Activated CD4-positive, alpha-beta T cell treated with anti-CD3 and anti-CD28 coated beads for 48 hours (primary cell): Measurements from ENCODE around the gene NAP1L1.

ENCODE experiments used
- DNase-seq: peaks from one replicate; pipeline ENCODE4 v3.0.0-alpha.2; 2020

The NAP1L1 gene

GRCh38 chr12:76083246-76083903 is 1.1 kb downstream of the NAP1L1 start:
- peak; percentile 19 for DNase-seq

GRCh38 chr12:76081909-76082308 is 2.6 kb downstream of the NAP1L1 start:
- DNase-seq, result no peak

GRCh38 chr12:76080729-76081415 is 3.6 kb downstream of the NAP1L1 start:
- peak; percentile 35 for DNase-seq

- no peak for DNase-seq
These were observed 4.3 kb downstream of the NAP1L1 start for GRCh38 chr12:76080017-76080728.

GRCh38 chr12:76078748-76079147 is 5.7 kb downstream of the NAP1L1 start:
- no peak for DNase-seq

GRCh38 chr12:76075448-76075847 is 9.0 kb downstream of the NAP1L1 start:
- DNase-seq, result no peak

GRCh38 chr12:76074701-76075336 is 9.7 kb downstream of the NAP1L1 start:
- no peak for DNase-seq

- DNase-seq, result no peak
These were observed 10.9 kb downstream of the NAP1L1 start for GRCh38 chr12:76073561-76073960.

GRCh38 chr12:76072568-76072967 is 11.9 kb downstream of the NAP1L1 start:
- no peak for DNase-seq

- DNase-seq, result no peak
These were observed 15.1 kb downstream of the NAP1L1 start for GRCh38 chr12:76069339-76069738.

- DNase-seq, result no peak
These were observed 18.6 kb downstream of the NAP1L1 start for GRCh38 chr12:76065917-76066316.

GRCh38 chr12:76064904-76065303 is 19.6 kb downstream of the NAP1L1 start:
- DNase-seq, result no peak

- no peak for DNase-seq
These were observed 24.4 kb downstream of the NAP1L1 start for GRCh38 chr12:76060111-76060510.

GRCh38 chr12:76057326-76057725 is 27.2 kb downstream of the NAP1L1 start:
- DNase-seq, result no peak

- DNase-seq, result no peak
These were observed 29.1 kb downstream of the NAP1L1 start for GRCh38 chr12:76055393-76055792.

GRCh38 chr12:76049575-76050251 is 34.8 kb downstream of the NAP1L1 start:
- DNase-seq, result no peak

GRCh38 chr12:76047742-76048141 is 36.7 kb downstream of the NAP1L1 start:
- DNase-seq, result no peak

- no peak for DNase-seq
These were observed 37.4 kb downstream of the NAP1L1 start for GRCh38 chr12:76047060-76047459.

GRCh38 chr12:76043377-76043776 is 41.1 kb downstream of the NAP1L1 start:
- no peak for DNase-seq

GRCh38 chr12:76042147-76042546 is 42.3 kb downstream of the NAP1L1 start:
- DNase-seq, result no peak

GRCh38 chr12:76041406-76041805 is 43.1 kb downstream of the NAP1L1 start:
- no peak for DNase-seq

GRCh38 chr12:76040461-76040860 is 44.0 kb downstream of the NAP1L1 start:
- DNase-seq, result no peak

GRCh38 chr12:76038176-76038575 is 46.3 kb downstream of the NAP1L1 start:
- DNase-seq, result no peak
